ENCODE measurements around the gene ARNT2.

ARNT2 gene

GRCh38 chr15:80573606-80574005, 169.4 kb downstream of the ARNT2 start:
- TF ChIP-seq, protein P1, sequence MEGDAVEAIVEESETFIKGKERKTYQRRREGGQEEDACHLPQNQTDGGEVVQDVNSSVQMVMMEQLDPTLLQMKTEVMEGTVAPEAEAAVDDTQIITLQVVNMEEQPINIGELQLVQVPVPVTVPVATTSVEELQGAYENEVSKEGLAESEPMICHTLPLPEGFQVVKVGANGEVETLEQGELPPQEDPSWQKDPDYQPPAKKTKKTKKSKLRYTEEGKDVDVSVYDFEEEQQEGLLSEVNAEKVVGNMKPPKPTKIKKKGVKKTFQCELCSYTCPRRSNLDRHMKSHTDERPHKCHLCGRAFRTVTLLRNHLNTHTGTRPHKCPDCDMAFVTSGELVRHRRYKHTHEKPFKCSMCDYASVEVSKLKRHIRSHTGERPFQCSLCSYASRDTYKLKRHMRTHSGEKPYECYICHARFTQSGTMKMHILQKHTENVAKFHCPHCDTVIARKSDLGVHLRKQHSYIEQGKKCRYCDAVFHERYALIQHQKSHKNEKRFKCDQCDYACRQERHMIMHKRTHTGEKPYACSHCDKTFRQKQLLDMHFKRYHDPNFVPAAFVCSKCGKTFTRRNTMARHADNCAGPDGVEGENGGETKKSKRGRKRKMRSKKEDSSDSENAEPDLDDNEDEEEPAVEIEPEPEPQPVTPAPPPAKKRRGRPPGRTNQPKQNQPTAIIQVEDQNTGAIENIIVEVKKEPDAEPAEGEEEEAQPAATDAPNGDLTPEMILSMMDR (IDR thresholded peaks at IDR 0.05; ENCODE audit: low read depth, low read length, missing control alignments) = no peak
- DNase-seq = no peak
- H3K4me3 ChIP-seq (ENCODE audit: low read depth, low read length) = no peak overlapping the region
- no peaks in the 10 kb centered on the region for H3K27me3 ChIP-seq (replicated peaks)
- in situ Hi-C loops (cut with HindIII; ENCODE audit: low pct_ligation_motif_present, low sequenced_read_pairs) = no loop called here
- H3K36me3 ChIP-seq (replicated peaks) = no peaks in the 10 kb centered on the region
- no peak overlapping the region for H3K27ac ChIP-seq

DNA sequence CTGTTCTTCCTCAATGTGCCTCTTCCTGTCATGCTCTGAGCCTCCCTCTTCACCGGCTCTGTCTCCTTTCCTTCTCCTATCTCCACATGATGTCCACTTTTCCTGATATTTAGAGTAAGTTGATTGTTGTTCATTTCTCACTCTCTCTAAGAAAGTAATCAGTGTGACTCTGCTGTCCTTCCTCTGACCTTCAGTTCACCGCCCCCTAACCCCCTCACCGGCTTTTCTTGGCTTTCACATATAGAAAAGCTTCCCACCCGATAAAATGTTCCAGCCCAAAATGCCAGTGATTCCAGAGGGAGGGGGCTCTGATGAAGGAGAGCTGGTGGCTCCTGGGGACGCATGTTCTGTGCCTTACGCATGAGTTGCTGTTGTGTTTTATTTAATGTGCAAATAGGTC, 170.4 kb downstream of the ARNT2 start:
- DNase-seq = no peak
- in situ Hi-C loops (cut with HindIII; ENCODE audit: low pct_ligation_motif_present, low sequenced_read_pairs) = no loop called here
- H3K4me3 ChIP-seq (ENCODE audit: low read depth, low read length) = no peak overlapping the region

DNA sequence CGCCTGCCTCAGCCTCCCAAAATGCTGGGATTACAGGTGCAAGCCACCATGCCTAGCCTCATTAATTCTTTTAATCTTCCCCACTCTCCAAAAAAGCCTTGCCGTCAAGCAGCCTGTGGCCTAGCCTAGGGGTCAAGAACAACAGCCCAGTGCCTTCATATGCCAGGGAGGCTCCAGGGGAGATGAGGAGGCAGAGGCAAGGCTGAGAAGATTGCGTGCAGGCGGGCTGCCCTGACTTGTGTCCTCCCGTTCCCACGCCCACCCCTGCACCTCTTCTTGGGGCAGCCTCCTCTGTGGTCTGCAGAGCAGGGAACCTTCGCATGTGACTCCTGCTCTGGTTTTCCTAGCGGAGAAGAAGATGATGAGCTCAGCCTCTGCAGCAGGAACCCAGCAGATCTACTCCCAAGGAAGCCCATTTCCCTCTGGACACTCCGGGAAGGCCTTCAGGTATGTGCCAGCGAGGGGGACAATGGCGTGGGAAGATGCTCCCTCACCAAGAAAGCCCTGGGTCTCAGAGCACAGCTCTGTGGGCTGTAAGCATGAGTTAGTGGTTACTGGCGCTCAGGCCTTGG, 172.4 kb downstream of the ARNT2 start:
- in situ Hi-C loops (cut with HindIII; ENCODE audit: low pct_ligation_motif_present, low sequenced_read_pairs) = no loop called here
- no peak overlapping the region for H3K27ac ChIP-seq
- H3K4me3 ChIP-seq (ENCODE audit: low read depth, low read length) = no peak overlapping the region
- DNase-seq = no peak
- peaks cover 2% of the 10 kb centered on the region for H3K36me3 ChIP-seq (replicated peaks)
- TF ChIP-seq, protein P1 (IDR thresholded peaks at IDR 0.05; ENCODE audit: low read depth, low read length, missing control alignments) = no peak
- H3K27me3 ChIP-seq (replicated peaks) = no peaks in the 10 kb centered on the region

More for the DNA sequence above, 170.4 kb downstream of the ARNT2 start:
- no peaks in the 10 kb centered on the region for H3K36me3 ChIP-seq (replicated peaks)
- H3K27me3 ChIP-seq (replicated peaks) = no peaks in the 10 kb centered on the region
- TF ChIP-seq, protein P1 (IDR thresholded peaks at IDR 0.05; ENCODE audit: low read depth, low read length, missing control alignments) = no peak
- no peak overlapping the region for H3K27ac ChIP-seq

GRCh38 chr15:80577552-80578205, 173.5 kb downstream of the ARNT2 start:
- Histone ChIP-seq H3K36me3 (replicated peaks) (peaks cover 5% of the 10 kb centered on the region), H3K27me3 (replicated peaks) (no peaks in the 10 kb centered on the region)
- in situ Hi-C loops (cut with HindIII; ENCODE audit: low pct_ligation_motif_present, low sequenced_read_pairs) = no loop called here

GRCh38 chr15:80578206-80578595, 174.0 kb downstream of the ARNT2 start:
- in situ Hi-C loops (cut with HindIII; ENCODE audit: low pct_ligation_motif_present, low sequenced_read_pairs) = no loop called here
- TF ChIP-seq, protein P1 (IDR thresholded peaks at IDR 0.05; ENCODE audit: low read depth, low read length, missing control alignments) = no peak
- H3K36me3 ChIP-seq (replicated peaks) = peaks cover 8% of the 10 kb centered on the region

More at GRCh38 chr15:80577552-80578205, 173.5 kb downstream of the ARNT2 start:
- DNase-seq = no peak
- no peak overlapping the region for H3K27ac ChIP-seq
- TF ChIP-seq, protein P1 (IDR thresholded peaks at IDR 0.05; ENCODE audit: low read depth, low read length, missing control alignments) = no peak
- H3K4me3 ChIP-seq (ENCODE audit: low read depth, low read length) = no peak overlapping the region

More at GRCh38 chr15:80578206-80578595, 174.0 kb downstream of the ARNT2 start:
- Histone ChIP-seq H3K27ac (no peak overlapping the region), H3K27me3 (replicated peaks) (no peaks in the 10 kb centered on the region), H3K4me3 (ENCODE audit: low read depth, low read length) (no peak overlapping the region)
- DNase-seq = no peak
